Forelimb muscle (tissue), 1 donor: ENCODE results near the gene CAMTA1. TPM values are rescaled to one million over a fixed set of nuclear protein-coding genes. Genes with fewer than 3 reads are reported as not detected.

Experiments
- DNase-seq: peaks from one replicate; pipeline ENCODE4 v3.0.0-alpha.2; 2013; ENCODE audit warnings: low read depth
- polyA plus RNA-seq: library from polyadenylated mRNA; unstranded; fragments of 120-200 nt; gene quantifications from one replicate; pipeline ENCODE4 v1.2.1, GENCODE V29; 2013; ENCODE audit not compliant: insufficient read length

The CAMTA1 gene
- polyA plus RNA-seq, 1 donor: 43.5 TPM

DNA sequence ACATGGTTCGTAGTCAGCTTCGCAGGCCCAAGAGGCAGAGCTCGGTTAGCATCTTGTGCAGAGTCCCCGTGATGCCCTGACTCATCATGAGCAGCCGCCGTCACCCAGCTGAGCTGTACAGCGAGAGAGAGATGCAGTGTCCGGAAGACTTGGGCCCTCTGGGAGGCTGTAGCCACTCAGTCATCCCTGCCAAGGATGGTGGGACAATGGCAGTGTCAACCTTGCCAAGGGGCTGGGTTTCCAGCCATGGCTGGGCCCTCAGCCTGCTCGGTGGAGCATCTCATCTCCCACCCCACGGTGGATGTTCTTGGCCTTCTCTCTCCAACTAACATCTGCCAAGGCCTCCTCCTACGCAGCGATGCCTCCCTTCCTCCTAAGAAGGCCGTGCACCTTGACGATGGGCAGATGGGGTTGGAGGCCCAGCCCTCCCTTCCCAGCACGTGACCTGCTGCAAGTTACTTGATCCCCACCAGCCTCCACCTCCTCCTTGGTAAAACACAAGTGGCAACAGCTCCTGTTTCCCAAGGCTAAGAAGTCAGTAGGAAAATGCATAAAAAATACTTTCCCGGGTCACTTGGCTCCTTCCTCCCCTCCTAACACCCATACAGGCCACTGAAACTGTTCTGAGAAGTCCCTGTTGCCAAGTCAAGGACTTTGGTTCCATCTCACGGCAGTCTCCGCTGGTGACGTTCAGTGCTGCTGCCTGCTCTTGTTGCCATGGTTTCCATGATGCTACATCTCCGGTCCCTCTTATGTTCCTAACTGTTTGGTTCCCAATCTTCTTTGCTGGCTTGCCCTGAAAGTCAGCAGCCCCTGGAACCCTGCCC lies 601.2 kb downstream of the CAMTA1 start:
- DNase-seq: no peak

DNA sequence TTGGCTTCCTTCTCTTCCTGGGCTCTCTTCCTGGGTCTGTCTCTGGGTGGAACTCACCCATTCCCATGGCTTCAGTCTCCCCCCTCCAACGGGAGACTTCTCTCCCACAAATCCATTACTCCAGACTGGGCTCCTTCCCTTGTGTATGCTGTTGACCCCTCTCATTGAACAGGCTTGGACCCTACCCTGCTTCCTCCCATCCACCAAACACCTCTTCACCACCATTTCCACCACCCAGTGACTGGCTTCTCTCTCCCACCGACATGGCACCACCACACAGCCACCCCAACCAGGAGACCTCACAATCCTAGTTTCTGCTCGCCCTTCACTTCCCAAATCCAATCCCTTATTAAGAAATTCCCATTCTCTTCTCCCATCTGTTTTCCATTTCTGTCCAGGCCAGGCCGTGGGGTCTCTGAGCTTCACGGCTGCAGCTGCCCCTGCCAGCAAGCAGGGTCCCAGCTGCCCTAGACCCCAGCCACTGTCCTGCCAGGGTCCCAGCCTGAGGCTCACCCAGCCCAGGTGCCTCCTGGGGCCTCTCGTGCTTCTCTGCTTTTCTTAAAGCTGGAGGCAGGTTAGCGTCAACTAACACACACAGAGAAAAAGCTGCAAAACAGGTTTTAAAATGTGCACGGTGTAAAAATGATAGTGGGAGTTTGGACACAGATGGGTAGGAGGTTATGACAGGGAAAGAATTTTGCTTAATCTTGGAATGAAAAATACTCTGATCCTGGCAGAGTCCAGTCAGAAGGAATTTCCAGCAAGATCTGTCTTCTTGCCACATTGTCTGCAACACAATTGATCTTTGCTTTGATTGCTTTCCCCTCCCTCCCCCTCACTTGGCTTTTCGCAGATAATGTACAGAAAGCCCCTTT lies 602.0 kb downstream of the CAMTA1 start:
- no peak for DNase-seq

DNA sequence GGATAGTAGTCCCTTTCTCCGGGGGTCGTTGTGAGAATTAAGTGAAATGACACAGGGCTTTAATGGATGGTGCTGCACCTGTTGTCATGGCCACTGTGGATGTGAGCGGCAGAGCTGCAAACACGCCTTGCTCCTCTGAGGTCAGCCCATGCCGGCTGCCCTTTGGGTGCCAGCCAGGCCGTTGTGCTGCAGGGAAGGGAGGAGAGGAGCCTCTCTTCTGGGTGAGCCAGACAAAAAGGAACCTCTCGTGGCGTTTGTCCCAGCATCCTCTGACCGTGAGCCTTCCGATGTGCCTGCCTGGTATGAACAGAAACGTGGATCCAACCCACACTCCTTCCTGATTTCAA lies 602.9 kb downstream of the CAMTA1 start:
- DNase-seq: no peak

DNA sequence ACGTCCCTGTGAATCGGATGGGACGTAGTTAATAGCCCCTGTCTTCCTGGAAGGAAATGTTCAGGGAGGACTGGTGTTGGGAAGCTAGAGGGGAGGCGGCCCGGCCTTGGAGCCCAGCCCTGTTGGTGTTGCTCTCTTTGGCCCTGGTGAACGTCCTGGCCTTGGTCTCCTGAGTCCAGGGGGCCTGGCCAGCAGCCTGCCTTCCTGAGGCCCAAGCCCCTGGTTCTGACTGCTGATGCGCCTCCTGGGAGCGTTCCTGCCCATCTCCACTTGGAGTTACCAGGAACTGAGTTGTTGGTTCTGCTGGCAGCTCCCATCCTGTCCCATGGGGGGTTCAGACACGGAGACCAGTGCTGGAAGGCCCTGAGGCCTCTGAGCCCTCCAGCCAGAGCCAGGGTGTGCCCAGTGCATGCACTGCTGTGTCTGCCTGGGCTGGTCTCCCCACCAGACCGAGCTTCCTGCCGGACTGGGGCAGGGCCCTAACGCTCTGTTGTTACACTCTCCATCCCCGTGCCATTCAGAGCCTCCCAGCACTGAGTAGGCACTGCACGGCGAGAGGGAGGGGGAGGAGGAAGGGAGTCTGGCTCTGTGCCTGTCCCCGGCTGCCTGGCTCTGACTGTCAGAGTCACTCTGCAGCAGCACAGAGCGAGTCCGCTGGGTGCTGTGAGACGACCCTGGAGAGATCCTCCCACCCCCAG lies 603.4 kb downstream of the CAMTA1 start:
- no peak for DNase-seq

DNA sequence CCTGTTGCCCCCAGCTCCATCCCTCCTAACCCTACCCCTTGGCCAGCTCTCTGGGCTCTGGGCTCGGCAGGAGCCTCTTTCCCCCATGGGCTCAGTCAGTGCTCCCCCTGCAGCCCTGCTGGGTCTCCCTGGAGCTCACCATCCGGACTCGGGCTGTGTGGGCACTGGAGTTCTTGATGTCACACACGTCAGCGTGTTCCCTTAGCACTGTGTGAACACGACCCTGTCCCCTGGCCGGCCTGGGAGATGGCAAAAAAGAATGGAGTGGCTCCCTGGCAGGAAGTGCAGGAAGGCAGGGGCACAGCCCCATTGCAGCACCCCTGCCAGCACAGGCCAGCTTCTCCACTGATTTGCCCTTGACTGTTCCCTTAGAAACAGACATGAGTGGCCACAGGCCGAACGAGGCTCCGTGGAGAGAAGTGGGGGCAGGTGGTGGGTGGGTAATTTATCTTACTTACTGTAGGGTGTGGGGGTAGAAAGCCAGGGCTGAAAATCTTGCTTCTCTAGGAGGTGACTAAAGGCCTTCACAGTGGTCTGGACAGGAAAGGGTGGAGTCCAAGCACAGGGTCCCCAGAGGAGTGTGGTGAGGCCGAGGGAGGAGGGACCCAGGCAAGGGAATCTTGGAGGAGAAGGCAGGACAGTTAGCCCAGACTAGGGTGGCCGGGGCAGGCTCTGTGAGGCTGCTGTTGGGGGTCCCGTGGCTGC lies 604.1 kb downstream of the CAMTA1 start:
- DNase-seq: no peak

DNA sequence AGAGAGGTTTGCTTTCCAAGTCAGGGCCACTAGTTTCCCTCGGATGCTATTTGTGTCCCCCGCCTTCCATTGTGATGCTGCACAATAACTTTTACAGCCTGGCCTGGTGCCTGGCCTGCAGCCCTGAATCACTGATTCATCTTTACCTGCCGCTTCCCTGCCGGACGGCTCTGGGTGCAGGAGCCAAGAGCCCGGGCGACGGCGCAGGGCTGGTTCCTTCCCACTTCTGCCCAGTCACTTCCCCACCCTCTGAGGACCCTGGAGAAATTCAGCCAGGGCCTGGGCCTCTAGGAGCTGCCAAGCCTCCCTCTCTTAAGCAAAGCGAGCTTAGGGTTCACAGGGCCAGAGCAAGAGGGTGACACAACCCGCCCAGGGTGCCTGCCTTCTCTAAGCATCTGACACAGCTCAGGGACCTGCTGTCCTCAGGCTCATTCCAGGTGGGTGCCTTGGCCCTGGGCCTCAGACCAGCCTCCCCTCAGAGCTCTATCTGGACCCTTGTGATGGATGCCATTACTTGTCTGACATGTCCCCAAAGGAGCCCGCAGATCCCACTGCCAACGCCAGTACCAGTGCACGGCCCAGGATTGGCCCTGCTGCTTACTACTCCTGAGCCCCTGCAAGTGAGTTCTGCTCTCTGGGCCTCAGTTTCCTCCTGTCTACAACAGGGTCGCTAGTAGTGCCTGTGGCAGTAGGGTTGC lies 604.8 kb downstream of the CAMTA1 start:
- DNase-seq: no peak

DNA sequence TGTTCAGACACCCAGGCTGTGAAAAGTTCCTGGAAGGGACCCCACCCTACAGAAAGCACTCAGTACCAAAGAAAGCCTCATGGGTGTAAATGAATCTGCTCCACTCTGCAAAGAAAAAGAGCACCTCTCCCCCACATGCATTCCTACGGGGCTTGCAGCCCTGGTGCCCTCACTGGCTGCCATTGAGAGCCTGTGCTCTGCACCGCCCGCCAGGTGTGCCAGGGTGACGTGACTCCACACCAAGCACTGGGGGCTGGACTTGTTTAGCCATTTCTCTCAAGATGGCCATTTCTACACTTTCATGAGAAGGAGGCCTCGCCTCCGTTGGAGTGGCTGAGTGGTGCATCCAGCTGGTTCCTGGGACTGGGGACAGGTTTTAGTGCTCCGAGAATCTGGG lies 605.3 kb downstream of the CAMTA1 start:
- DNase-seq: no peak

DNA sequence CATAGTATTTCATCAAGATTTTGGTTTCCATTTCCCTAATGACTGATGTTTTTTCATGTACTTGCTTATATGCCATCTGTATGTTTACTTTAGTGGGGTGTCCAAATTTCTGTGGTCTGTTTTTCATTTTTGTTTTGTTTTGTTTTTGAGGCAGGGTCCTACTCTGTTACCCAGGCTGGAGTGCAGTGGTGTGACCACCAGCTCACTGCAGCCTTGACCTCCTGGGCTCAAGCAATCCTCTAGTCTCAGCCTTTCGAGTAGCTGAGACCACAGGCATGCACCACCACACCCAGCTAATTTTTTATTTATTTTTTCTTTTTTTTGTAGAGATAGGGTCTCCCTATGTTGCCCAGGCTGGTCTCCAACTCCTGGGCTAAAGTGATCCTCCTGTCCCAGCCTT lies 607.9 kb downstream of the CAMTA1 start:
- DNase-seq: no peak

DNA sequence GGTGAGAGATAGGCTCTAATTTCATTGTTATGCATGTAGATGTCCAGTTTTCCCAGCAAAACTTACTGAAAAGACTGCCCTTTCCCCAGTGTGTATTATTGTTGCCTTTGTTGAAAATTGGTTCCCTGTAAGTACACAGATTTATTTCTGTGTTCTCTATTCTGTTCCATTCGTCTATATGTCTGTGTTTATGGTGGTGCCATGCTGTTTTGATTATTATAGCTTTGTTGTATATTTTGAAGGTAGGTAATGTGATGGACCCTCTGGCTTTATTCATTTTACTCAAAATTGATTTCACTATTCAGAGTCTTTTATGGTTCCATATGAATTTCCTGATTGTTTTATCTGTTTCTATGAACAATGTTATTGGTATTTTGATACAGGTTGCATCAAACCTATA lies 610.0 kb downstream of the CAMTA1 start:
- DNase-seq: no peak

DNA sequence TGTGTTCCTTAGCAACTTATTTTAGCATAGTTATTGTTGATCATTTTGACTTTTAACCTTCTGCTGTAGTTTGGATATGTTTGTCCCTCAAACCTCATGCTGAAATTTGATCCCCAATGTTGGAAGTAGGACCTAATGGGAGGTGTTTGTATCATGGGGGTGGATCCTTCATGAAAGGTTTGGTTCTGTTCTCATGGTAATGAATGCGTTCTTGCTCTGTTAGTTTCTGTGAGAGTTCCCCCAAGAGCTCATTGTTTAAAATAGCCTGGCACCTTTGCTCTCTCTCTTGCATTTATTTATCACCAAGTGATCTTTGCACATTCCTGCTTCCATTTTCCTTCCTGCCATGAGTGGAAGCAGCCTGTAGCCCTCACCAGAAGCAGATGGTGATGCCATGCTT lies 613.7 kb downstream of the CAMTA1 start:
- no peak for DNase-seq

DNA sequence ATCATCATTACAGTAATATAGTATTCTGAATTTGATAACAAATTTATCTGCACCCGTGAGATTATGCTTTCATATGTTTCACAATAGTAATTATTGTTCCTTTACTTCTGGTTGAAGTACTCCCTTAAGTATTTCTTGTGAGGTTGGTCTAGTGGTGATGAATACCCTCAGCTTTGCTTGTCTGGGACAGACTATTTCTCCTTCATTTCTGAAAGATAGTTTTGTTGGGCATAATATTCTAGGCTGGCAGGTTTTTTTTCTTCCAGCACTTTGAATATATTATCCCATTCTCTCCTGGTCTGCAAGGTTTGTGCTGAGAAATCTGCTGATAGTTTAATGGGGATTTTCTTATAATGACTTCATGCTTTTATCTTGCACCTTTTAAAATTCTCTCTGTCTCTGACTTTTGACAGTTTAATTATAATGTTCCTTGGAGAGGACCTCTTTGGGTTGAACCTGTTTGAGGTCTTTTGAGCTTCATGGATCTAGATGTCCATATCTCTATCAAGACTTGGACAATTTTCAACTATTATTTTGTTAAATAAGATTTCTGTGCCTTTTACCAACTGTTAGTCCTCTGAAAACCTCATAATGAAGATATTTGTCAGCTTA lies 614.4 kb downstream of the CAMTA1 start:
- DNase-seq: no peak

DNA sequence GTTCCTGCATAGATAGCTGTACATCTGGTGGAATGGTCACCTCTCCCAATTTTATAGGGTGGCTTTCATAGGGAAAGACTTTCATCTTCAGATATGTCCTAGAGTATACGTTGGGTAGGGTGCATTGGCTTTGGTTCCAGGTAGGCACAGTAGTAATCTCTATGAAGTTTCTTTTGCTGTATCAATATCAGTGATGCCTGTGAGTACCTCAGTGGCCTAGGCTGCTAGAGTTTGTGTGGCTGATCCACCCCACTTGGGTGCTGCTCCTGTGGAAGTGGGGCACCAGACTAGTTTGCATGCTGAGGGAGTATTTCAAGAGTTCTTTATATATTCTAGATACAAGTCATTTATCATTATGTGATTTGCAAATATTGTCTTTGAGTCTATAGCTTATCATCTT lies 615.3 kb downstream of the CAMTA1 start:
- DNase-seq: no peak

DNA sequence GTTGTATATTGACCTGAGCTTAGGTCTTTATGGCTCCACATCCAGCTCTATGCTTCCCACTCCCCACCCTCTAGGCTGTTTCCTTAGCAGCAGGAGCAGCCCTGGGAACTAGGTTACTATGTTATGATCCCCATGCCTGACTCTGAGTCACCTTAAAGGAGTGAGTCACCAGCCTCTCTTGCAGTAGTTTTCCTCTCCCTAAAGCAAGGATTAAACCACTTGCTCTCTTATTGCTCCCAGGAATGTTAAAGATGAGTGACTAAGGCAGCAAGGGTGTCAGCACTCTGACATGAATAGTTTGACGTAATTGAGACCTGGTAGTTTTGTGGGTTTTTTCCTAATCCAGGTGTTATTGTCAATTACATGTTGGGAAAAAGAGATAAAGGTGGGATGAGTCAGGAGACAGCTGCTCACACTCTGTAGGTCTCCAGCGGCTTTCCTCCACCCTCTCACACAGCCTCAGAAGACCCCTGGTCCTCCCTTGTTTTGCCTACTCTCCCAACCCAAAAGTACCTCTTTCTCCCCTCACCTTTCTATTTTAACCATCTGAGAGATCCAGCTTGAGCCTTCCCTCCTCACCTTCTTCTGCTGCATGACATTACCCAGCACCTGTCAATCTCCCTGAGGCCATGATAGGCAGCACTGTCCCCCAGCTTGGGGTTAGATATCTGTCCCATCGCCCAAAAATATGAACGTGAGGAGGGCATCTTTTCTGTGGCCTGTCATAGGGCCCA lies 616.7 kb downstream of the CAMTA1 start:
- DNase-seq: no peak

DNA sequence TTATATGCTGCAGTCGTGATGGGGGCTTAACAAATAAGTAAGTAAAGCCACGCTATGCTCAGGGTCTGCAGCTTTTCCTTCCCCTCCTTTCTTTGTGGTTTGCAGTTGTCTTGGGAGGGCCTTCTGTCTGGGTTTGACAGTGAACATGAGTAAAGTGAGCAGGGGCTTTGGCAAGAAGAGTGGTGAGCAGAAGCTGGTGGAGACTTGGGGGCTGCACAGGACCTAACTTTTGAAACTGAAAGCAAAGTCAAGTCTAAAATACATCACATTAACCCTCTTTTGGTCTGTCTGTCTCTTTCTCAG lies 617.2 kb downstream of the CAMTA1 start:
- no peak for DNase-seq

DNA sequence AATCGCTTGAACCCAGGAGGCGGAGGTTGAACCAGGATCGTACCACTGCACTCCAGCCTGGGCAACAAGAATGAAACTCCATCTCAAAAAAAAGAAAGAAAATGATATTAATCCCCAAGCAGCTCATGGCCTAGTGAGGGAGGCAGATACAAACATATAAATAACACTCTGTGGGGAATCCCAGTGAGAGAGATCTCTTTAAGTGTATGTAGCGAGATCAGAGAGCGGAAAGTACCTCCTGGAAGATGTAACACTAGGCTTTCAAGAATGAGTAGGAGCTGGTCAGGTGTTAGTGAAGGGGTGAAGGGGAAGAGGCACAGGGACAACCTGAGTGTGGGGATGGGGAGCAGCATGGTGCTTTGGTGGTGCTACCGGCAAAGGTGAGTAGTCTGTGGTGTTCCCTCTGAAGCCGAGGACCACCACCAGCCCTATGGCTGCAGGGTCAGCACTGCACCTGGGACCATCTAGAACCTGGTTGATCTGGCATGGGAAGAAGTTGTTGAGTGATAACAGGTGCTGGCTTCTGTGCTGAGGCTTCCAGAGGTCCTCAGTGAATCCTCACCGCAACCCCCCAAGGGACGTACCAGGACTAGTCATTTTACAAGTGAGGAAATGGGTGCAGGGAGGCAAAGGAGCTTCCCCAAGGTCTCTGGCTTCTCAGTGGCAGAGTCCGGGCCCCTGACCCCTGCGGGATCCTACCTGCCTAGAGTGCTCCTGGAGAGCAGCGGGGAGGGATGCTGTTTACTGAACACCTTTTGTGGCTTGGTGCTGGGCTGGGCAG lies 618.2 kb downstream of the CAMTA1 start:
- DNase-seq: no peak

DNA sequence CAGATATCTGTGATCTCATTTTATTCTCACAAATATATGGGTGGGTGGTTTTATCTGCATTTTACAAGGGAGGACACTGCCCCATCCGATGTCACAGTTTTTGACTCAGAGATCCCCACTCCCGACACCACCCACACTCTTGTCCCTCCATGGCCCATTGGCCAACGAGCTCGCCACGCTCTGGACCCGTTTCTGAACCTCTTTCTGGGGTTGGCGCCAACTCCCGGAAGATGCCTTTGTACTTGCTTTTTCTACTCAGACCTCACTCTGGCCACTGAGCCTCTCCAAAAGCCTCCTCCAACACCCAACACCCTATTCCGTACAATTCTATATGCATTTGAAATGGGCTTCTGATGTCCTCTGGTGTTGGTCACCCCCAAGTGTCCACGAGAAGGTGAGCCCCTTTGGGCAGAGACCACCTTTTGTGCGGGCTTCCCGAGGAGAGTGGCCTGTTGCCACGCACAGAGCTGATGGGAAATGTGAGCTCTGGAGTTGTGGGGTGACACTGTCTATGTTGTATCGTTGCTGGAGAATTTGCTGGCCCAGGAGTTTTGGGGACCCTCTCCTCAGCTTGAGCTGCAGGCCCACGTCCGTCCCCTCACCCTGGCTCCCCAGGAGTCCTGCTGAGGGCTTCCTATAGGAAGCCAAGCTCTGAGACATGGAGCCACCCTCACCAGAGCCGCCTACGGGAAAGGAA lies 618.9 kb downstream of the CAMTA1 start:
- no peak for DNase-seq

DNA sequence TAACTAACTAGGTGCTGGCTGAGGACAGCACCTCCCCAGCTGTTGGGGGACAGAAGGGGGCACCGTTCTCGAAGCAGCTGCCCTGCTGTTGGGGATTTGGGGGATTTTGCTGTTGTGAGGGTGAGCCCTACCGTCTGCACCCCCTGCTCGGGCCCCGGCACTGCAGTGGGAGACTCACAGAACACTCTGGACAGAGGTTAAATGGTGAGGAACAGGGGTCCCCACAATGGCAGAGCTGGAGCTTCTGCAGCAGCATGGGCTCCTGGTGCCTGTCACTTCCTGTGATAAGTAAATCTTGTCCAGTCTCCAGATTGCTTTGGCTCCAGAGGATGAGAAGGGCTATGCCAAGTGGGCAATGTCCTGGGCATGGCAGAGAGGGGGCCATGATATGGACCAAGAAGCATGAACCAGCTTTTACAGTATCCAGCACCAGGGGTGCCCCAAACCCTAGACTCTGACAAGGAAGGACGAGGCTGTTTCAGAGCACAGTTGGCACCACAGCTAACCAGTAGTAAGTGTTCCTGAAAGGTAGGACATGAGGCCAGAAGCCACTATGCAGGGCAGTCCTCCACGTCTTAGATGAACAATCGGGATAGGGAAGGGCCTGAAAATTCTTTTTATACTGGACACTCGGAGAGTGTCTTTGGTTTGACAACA lies 620.7 kb downstream of the CAMTA1 start:
- DNase-seq: no peak
